Upper lobe of left lung (tissue), 4 donors: ENCODE data around the gene RIT2.

Experiments
- POLR2A ChIP-seq, 4 donors: fragments of 450-650 bp; IDR thresholded peaks; one replicate each; pipeline ENCODE4 v1.5.1; 2016 to 2017; ENCODE audit warnings: antibody characterized with exemption in 4 of 4, mild to moderate bottlenecking in 2 of 4
- POLR2AphosphoS5 ChIP-seq, 2 donors: sonication (generic); formaldehyde crosslinking; IDR thresholded peaks; one replicate each; pipeline ENCODE4 v1.5.1; 2017; ENCODE audit warnings: antibody characterized with exemption in 2 of 2
- TF ChIP-seq, protein P1 (sequence below), 6 experiments: fragments of 450-650 bp in 4 of 6; fragments of 200-600 bp in 2 of 6; sonication (generic) in 2 of 6; IDR thresholded peaks; one replicate each; pipeline ENCODE4 v1.5.1; 2016 to 2019; ENCODE audit warnings: antibody characterized with exemption in 6 of 6

DNA sequence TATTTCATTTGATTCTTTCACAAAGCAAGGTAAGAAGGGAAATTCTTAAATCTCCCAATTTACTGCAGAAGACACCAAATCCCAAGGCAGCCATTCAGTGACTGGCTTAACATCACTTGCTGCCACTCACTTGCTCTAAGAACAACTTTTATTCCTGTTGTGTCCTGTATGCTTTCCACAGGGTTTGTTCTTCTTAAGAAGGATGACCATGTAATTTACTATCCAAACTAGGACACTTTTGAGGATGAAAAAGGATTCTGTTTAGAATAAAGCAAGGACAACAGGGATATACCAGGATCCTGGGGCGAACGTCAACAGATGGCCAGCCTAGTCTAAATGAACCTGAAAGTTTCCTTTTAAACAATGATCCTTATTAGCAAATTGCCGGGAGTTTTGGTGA is 34.8 kb downstream of the RIT2 start:
- TF ChIP-seq, protein P1, sequence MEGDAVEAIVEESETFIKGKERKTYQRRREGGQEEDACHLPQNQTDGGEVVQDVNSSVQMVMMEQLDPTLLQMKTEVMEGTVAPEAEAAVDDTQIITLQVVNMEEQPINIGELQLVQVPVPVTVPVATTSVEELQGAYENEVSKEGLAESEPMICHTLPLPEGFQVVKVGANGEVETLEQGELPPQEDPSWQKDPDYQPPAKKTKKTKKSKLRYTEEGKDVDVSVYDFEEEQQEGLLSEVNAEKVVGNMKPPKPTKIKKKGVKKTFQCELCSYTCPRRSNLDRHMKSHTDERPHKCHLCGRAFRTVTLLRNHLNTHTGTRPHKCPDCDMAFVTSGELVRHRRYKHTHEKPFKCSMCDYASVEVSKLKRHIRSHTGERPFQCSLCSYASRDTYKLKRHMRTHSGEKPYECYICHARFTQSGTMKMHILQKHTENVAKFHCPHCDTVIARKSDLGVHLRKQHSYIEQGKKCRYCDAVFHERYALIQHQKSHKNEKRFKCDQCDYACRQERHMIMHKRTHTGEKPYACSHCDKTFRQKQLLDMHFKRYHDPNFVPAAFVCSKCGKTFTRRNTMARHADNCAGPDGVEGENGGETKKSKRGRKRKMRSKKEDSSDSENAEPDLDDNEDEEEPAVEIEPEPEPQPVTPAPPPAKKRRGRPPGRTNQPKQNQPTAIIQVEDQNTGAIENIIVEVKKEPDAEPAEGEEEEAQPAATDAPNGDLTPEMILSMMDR (IDR thresholded peaks at IDR 0.05): no peak
- TF ChIP-seq POLR2A (IDR thresholded peaks at IDR 0.05) (no peak), POLR2AphosphoS5 (IDR thresholded peaks at IDR 0.05) (no peak)
